ENCODE results near the gene TPK1. TPM values are rescaled to one million over a fixed set of nuclear protein-coding genes. Genes with fewer than 3 reads are reported as not detected.

The TPK1 gene
- total RNA-seq, 1 donor = 6.9 TPM

DNA sequence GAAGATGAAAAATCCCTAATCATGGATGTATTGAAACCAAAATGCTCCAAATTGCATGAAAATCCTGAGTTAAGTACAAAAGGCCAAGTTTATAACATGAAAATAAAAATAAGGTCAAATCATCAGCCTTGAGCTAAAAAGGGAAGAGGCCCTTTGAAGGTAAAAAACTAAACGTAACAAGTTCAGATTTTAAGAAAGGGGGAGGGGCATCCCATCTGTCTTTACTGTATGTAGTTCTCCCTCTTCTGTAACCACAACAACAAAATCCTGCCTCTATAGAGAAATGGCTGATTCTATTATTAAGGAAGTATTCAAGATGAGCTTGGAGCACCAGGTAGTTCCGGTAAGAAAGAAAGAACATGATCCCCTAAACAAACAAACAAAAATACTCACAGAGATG lies 64.7 kb downstream of the TPK1 start:
- Histone ChIP-seq H3K4me3 (ENCODE audit: insufficient read depth, low read length) (no peak overlapping the region), H3K36me3 (ENCODE audit: insufficient read depth, low read length) (no peaks in the 10 kb centered on the region), H3K4me2 (ENCODE audit: insufficient read depth, low read length) (no peak overlapping the region), H3K27ac (ENCODE audit: low read depth, low read length) (no peak overlapping the region), H3K27me3 (ENCODE audit: insufficient read depth, low read length) (no peaks in the 10 kb centered on the region), H3K9me3 (ENCODE audit: low read depth, low read length) (no peaks in the 10 kb centered on the region), H3K79me2 (ENCODE audit: insufficient read depth, low read length) (no peaks in the 10 kb centered on the region), H4K20me1 (ENCODE audit: insufficient read depth, low read length) (no peaks in the 10 kb centered on the region), H2AFZ (ENCODE audit: low read length) (no peak overlapping the region), H3K4me1 (ENCODE audit: insufficient read depth, low read length) (no peaks in the 10 kb centered on the region)
- TF ChIP-seq, protein P1, sequence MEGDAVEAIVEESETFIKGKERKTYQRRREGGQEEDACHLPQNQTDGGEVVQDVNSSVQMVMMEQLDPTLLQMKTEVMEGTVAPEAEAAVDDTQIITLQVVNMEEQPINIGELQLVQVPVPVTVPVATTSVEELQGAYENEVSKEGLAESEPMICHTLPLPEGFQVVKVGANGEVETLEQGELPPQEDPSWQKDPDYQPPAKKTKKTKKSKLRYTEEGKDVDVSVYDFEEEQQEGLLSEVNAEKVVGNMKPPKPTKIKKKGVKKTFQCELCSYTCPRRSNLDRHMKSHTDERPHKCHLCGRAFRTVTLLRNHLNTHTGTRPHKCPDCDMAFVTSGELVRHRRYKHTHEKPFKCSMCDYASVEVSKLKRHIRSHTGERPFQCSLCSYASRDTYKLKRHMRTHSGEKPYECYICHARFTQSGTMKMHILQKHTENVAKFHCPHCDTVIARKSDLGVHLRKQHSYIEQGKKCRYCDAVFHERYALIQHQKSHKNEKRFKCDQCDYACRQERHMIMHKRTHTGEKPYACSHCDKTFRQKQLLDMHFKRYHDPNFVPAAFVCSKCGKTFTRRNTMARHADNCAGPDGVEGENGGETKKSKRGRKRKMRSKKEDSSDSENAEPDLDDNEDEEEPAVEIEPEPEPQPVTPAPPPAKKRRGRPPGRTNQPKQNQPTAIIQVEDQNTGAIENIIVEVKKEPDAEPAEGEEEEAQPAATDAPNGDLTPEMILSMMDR (IDR thresholded peaks at IDR 0.05; ENCODE audit: extremely low read depth, low read depth, low read length) = no peak
- DNase-seq (ENCODE audit: insufficient read length, low spot score, missing footprints) = no peak

DNA sequence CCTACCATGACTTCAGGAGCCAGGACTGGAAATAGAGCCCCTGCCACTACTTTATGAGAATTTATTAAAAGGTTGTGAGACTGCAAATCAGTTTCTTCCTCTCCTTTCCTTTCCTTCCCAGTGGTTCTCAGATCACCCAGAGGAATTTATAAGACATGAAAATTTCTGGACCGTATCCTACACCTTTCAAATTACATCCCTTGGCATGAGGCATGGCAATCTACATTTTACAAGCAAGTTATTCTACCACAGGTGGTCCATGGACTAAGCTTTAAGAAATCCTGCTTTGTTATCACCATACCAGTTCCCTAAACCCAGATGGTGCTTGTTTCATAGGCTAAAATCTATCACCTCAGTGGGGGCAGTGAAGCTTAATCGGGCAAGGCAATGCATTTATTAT lies 66.5 kb downstream of the TPK1 start:
- H3K79me2 ChIP-seq (ENCODE audit: insufficient read depth, low read length) = no peaks in the 10 kb centered on the region
- no peak overlapping the region for H3K4me2 ChIP-seq (ENCODE audit: insufficient read depth, low read length)
- DNase-seq (ENCODE audit: insufficient read length, low spot score, missing footprints) = no peak
- H2AFZ ChIP-seq (ENCODE audit: low read length) = no peak overlapping the region
- TF ChIP-seq, protein P1 (IDR thresholded peaks at IDR 0.05; ENCODE audit: extremely low read depth, low read depth, low read length) = no peak
- H3K4me3 ChIP-seq (ENCODE audit: insufficient read depth, low read length) = no peak overlapping the region
- H3K9me3 ChIP-seq (ENCODE audit: low read depth, low read length) = no peaks in the 10 kb centered on the region
- no peaks in the 10 kb centered on the region for H4K20me1 ChIP-seq (ENCODE audit: insufficient read depth, low read length)
- H3K27me3 ChIP-seq (ENCODE audit: insufficient read depth, low read length) = no peaks in the 10 kb centered on the region
- no peaks in the 10 kb centered on the region for H3K4me1 ChIP-seq (ENCODE audit: insufficient read depth, low read length)
- H3K36me3 ChIP-seq (ENCODE audit: insufficient read depth, low read length) = no peaks in the 10 kb centered on the region
- H3K27ac ChIP-seq (ENCODE audit: low read depth, low read length) = no peak overlapping the region

DNA sequence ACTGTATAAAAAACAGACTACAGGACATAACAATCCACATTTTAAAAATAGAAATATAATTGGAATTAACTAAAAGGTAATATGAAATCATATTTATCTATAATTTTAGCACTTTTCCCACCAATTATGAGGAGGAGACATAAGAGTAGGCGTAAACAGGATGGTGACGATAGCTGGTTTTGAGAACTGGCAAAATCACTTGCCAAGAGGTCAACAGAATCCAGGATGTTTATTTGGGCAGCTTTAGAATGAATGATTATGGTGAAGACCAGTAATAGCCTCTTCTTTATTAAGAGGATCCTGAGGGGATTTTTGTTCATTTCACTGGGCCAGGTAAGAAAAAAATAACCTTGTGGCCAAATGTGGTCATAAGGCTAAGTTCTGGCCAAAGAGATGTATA lies 67.2 kb downstream of the TPK1 start:
- H3K79me2 ChIP-seq (ENCODE audit: insufficient read depth, low read length) = no peaks in the 10 kb centered on the region
- no peaks in the 10 kb centered on the region for H4K20me1 ChIP-seq (ENCODE audit: insufficient read depth, low read length)
- TF ChIP-seq, protein P1 (IDR thresholded peaks at IDR 0.05; ENCODE audit: extremely low read depth, low read depth, low read length) = no peak

DNA sequence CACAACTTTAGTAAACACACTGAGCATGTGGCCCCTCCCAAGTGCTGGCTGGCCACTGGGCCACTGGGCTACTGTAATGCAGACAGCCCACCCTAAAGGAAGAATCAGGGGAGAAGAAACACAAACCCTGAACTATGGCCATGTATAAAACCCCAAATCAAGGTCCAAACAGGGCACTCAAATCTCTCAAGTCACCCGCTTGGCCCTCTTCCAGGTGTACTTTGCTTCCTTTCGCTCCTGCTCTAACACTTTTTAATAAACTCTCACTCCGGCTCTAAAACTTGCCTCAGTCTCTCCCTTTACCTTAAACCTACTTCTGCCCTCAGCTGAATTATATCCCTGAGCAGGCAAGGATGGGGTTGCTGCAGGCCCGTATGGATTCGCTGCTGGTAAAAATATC lies 72.6 kb downstream of the TPK1 start:
- TF ChIP-seq, protein P1 (IDR thresholded peaks at IDR 0.05; ENCODE audit: extremely low read depth, low read depth, low read length) = no peak

More for the DNA sequence above, 67.2 kb downstream of the TPK1 start:
- Histone ChIP-seq H3K4me2 (ENCODE audit: insufficient read depth, low read length) (no peak overlapping the region), H3K4me1 (ENCODE audit: insufficient read depth, low read length) (no peaks in the 10 kb centered on the region), H2AFZ (ENCODE audit: low read length) (no peak overlapping the region), H3K27ac (ENCODE audit: low read depth, low read length) (no peak overlapping the region), H3K4me3 (ENCODE audit: insufficient read depth, low read length) (no peak overlapping the region), H3K9me3 (ENCODE audit: low read depth, low read length) (no peaks in the 10 kb centered on the region), H3K36me3 (ENCODE audit: insufficient read depth, low read length) (no peaks in the 10 kb centered on the region), H3K27me3 (ENCODE audit: insufficient read depth, low read length) (no peaks in the 10 kb centered on the region)
- no peak for DNase-seq (ENCODE audit: insufficient read length, low spot score, missing footprints)

More for the DNA sequence above, 72.6 kb downstream of the TPK1 start:
- H2AFZ ChIP-seq (ENCODE audit: low read length) = no peak overlapping the region
- no peaks in the 10 kb centered on the region for H3K36me3 ChIP-seq (ENCODE audit: insufficient read depth, low read length)
- H3K4me1 ChIP-seq (ENCODE audit: insufficient read depth, low read length) = no peaks in the 10 kb centered on the region
- no peaks in the 10 kb centered on the region for H3K9me3 ChIP-seq (ENCODE audit: low read depth, low read length)
- H3K27me3 ChIP-seq (ENCODE audit: insufficient read depth, low read length) = no peaks in the 10 kb centered on the region
- no peak overlapping the region for H3K4me3 ChIP-seq (ENCODE audit: insufficient read depth, low read length)
- no peak for DNase-seq (ENCODE audit: insufficient read length, low spot score, missing footprints)
- H4K20me1 ChIP-seq (ENCODE audit: insufficient read depth, low read length) = no peaks in the 10 kb centered on the region
- H3K4me2 ChIP-seq (ENCODE audit: insufficient read depth, low read length) = no peak overlapping the region
- H3K27ac ChIP-seq (ENCODE audit: low read depth, low read length) = no peak overlapping the region
- H3K79me2 ChIP-seq (ENCODE audit: insufficient read depth, low read length) = no peaks in the 10 kb centered on the region
